Fibroblast of lung (primary cell): ENCODE data around the gene BTBD2.

Experiments used
- CTCF ChIP-seq, 2 donors: IDR thresholded peaks in 1 of 2; conservative IDR thresholded peaks in 1 of 2; 1 replicate in 1 of 2; 2 replicates in 1 of 2; pipeline ENCODE4 v1.5.1; 2011 to 2012; ENCODE audit warnings: low read length in 2 of 2, control low read depth in 1 of 2, inconsistent platforms in 1 of 2, low read depth in 1 of 2, mild to moderate bottlenecking in 1 of 2
- EZH2 ChIP-seq: IDR thresholded peaks from 2 replicates; pipeline ENCODE4 v1.5.1; 2012; ENCODE audit warnings: low read length, control low read depth, mild to moderate bottlenecking; ENCODE audit errors: missing control alignments

GRCh38 chr19:1980091-1980808 lies 35.3 kb downstream of the BTBD2 start:
- TF ChIP-seq CTCF (conservative IDR thresholded peaks at IDR 0.05 in 1 of 2, IDR thresholded peaks at IDR 0.05 in 1 of 2; ENCODE audit: low read depth in 1 of 2, low read length in 2 of 2) (no peak), EZH2 (no peak)
